OCI-LY3 (cell line): ENCODE data around the gene HDAC4.

ENCODE experiments used
- H2AFZ ChIP-seq: fragments of 200-600, 300-600 bp; shearing (Covaris generic); 2 replicates; pipeline ENCODE4 v1.6.0; 2014; ENCODE audit warnings: antibody characterized with exemption, low read depth, low read length
- H3K27ac ChIP-seq: fragments of 200-600, 300-600 bp; sonication (generic); 2 replicates; pipeline ENCODE4 v1.5.1; 2014; ENCODE audit warnings: mild to moderate bottlenecking, low read length, moderate library complexity, mixed read lengths
- H3K27me3 ChIP-seq: fragments of 200-600, 300-600 bp; sonication (generic); 2 replicates; pipeline ENCODE4 v1.6.1; 2014; ENCODE audit warnings: low read depth, low read length, mixed read lengths
- H3K36me3 ChIP-seq: fragments of 200-600, 300-600 bp; sonication (generic); replicated peaks from 2 replicates; pipeline ENCODE3; 2014; ENCODE audit warnings: low read depth, low read length, mixed read lengths
- H3K4me1 ChIP-seq: fragments of 300-600, 200-600 bp; sonication (generic); 2 replicates; pipeline ENCODE4 v1.6.1; 2014; ENCODE audit warnings: low read length, mixed read lengths
- H3K4me2 ChIP-seq: fragments of 200-600, 300-600 bp; sonication (generic); 2 replicates; pipeline ENCODE4 v1.6.1; 2014; ENCODE audit warnings: low read length, mixed read lengths
- H3K4me3 ChIP-seq: fragments of 300-600, 200-600 bp; sonication (generic); 2 replicates; pipeline ENCODE4 v1.5.1; 2014; ENCODE audit warnings: antibody characterized with exemption, mild to moderate bottlenecking, low read length, moderate library complexity
- H3K79me2 ChIP-seq: fragments of 300-600, 200-600 bp; shearing (Covaris generic); 2 replicates; pipeline ENCODE4 v1.6.1; 2014; ENCODE audit warnings: mild to moderate bottlenecking, low read length, mixed read lengths
- H3K9ac ChIP-seq: fragments of 300-600, 200-600 bp; shearing (Covaris generic); 2 replicates; pipeline ENCODE4 v1.6.0; 2014; ENCODE audit warnings: mild to moderate bottlenecking, low read length, moderate library complexity
- H3K9me3 ChIP-seq: fragments of 200-600, 300-600 bp; shearing (Covaris generic); 2 replicates; pipeline ENCODE4 v1.6.1; 2014; ENCODE audit warnings: low read length, mixed read lengths; ENCODE audit not compliant: insufficient read depth
- H4K20me1 ChIP-seq: fragments of 200-600, 300-600 bp; sonication (generic); 2 replicates; pipeline ENCODE4 v1.6.1; 2016; ENCODE audit warnings: low read length, mixed read lengths; ENCODE audit not compliant: insufficient read depth
- CTCF ChIP-seq: fragments of 200-600, 300-600 bp; sonication (generic); IDR thresholded peaks from 2 replicates; pipeline ENCODE4 v1.5.1; 2014; ENCODE audit warnings: antibody characterized with exemption, low read length, low read depth
- EZH2phosphoT487 ChIP-seq: fragments of 200-600 bp; shearing (Covaris generic); IDR thresholded peaks from 2 replicates; pipeline ENCODE4 v1.6.1; 2018; ENCODE audit warnings: antibody characterized with exemption, mixed run types, low read depth

HDAC4 gene

GRCh38 chr2:239312741-239313667 is 87.8 kb downstream of the HDAC4 start:
- Histone ChIP-seq H3K4me3 (no peak overlapping the region), H3K27ac (no peak overlapping the region), H3K4me2 (no peak overlapping the region), H3K9me3 (no peaks in the 10 kb centered on the region), H3K36me3 (peaks cover 4% of the 10 kb centered on the region), H3K4me1 (peaks cover 9% of the 10 kb centered on the region), H4K20me1 (peaks cover 53% of the 10 kb centered on the region), H2AFZ (no peak overlapping the region), H3K79me2 (no peaks in the 10 kb centered on the region), H3K27me3 (peaks cover 8% of the 10 kb centered on the region; the same call in 1 of the 2 replicates), H3K9ac (no peak overlapping the region)
- TF ChIP-seq EZH2phosphoT487 (no peak), CTCF (no peak)

- H3K4me1 ChIP-seq = peaks cover 9% of the 10 kb centered on the region
- H3K27ac ChIP-seq = no peak overlapping the region
- H3K4me2 ChIP-seq = no peak overlapping the region
- H4K20me1 ChIP-seq = peaks cover 62% of the 10 kb centered on the region
- no peak overlapping the region for H3K9ac ChIP-seq
- no peaks in the 10 kb centered on the region for H3K9me3 ChIP-seq
- H3K79me2 ChIP-seq = no peaks in the 10 kb centered on the region
- H2AFZ ChIP-seq = no peak overlapping the region
- no peak overlapping the region for H3K4me3 ChIP-seq
- H3K27me3 ChIP-seq = peaks cover 8% of the 10 kb centered on the region; the same call in 1 of the 2 replicates
- H3K36me3 ChIP-seq = peaks cover 4% of the 10 kb centered on the region
- TF ChIP-seq EZH2phosphoT487 (no peak), CTCF (no peak)
These were observed 88.7 kb downstream of the HDAC4 start for GRCh38 chr2:239312081-239312511.

- H3K9ac ChIP-seq = no peak overlapping the region
- H3K79me2 ChIP-seq = no peaks in the 10 kb centered on the region
- peaks cover 9% of the 10 kb centered on the region for H3K4me1 ChIP-seq
- no peak overlapping the region for H2AFZ ChIP-seq
- H3K27me3 ChIP-seq = peaks cover 8% of the 10 kb centered on the region; the same call in 1 of the 2 replicates
- no peak overlapping the region for H3K4me3 ChIP-seq
- H3K9me3 ChIP-seq = no peaks in the 10 kb centered on the region
- H3K36me3 ChIP-seq = peaks cover 4% of the 10 kb centered on the region
- no peak for TF ChIP-seq EZH2phosphoT487
- TF ChIP-seq CTCF = no peak
- H4K20me1 ChIP-seq = peaks cover 66% of the 10 kb centered on the region
- no peak overlapping the region for H3K27ac ChIP-seq
- H3K4me2 ChIP-seq = no peak overlapping the region
These were observed 89.4 kb downstream of the HDAC4 start for GRCh38 chr2:239311132-239312040.
